ENCODE results near the gene PTPRG.

- no peak for TF ChIP-seq CTCF (conservative IDR thresholded peaks at IDR 0.05; ENCODE audit: low read length)
- TF ChIP-seq EZH2phosphoT487 (IDR thresholded peaks at IDR 0.05; ENCODE audit: borderline replicate concordance, low read depth, low read length) = no peak
These were observed 768.6 kb downstream of the PTPRG start for GRCh38 chr3:62329971-62330370.
